Measurements from ENCODE around the gene CDK14.

CDK14 gene

GRCh38 chr7:90617442-90617841 lies 21.3 kb downstream of the CDK14 start:
- Histone ChIP-seq H3K9ac (ENCODE audit: insufficient read length) (no peak overlapping the region), H3K9me3 (ENCODE audit: low read depth, low read length) (no peaks in the 10 kb centered on the region; the same call in 1 of the 2 replicates), H3K36me3 (ENCODE audit: insufficient read depth, low read length) (peaks cover 13% of the 10 kb centered on the region), H3K4me3 (no peak overlapping the region), H3K27ac (peak overlapping the region; percentile 100)
- no peak for DNase-seq (ENCODE audit: low read depth, low spot score)
- TF ChIP-seq EZH2 (IDR thresholded peaks at IDR 0.05) (no peak), POLR2AphosphoS5 (IDR thresholded peaks at IDR 0.05; ENCODE audit: borderline replicate concordance, low read depth, low read length) (no peak)

DNA sequence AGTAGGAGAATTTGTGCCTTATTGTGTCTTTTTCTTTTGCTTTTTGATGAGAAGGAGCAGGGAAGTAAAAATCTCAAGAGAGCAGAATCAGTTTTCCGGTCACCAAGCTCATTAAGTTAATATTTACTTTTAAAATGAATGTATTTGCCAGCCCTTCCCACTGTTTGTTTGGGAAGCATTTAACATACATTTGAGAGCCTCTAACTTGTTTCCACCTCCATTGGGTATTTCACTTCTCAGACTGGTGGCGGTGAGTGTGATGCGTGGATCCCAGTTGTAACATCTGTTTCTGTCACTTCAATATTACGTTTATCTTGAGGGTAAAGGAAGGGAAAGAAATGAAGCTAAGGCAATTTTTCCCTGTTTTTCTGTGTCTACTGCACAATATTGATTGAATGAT lies 22.8 kb downstream of the CDK14 start:
- Histone ChIP-seq H3K36me3 (ENCODE audit: insufficient read depth, low read length) (peaks cover 13% of the 10 kb centered on the region), H3K27ac (peak overlapping the region; percentile 100), H3K9me3 (ENCODE audit: low read depth, low read length) (no peaks in the 10 kb centered on the region; the same call in 1 of the 2 replicates), H3K4me3 (no peak overlapping the region), H3K9ac (ENCODE audit: insufficient read length) (no peak overlapping the region)
- TF ChIP-seq FOXP2 (optimal IDR thresholded peaks at IDR 0.05; ENCODE audit: control extremely low read depth, extremely low read length, insufficient read depth) (no peak), POLR2AphosphoS5 (IDR thresholded peaks at IDR 0.05; ENCODE audit: borderline replicate concordance, low read depth, low read length) (no peak), EZH2 (IDR thresholded peaks at IDR 0.05) (no peak)
- no peak for DNase-seq (ENCODE audit: low read depth, low spot score)

- peaks cover 7% of the 10 kb centered on the region for H3K36me3 ChIP-seq (ENCODE audit: insufficient read depth, low read length)
- H3K27ac ChIP-seq = peak overlapping the region; percentile 100
- H3K9ac ChIP-seq (ENCODE audit: insufficient read length) = peak overlapping the region; percentile 84
- peak overlapping the region; percentile 61 for H3K4me3 ChIP-seq
- TF ChIP-seq POLR2AphosphoS5 (IDR thresholded peaks at IDR 0.05; ENCODE audit: borderline replicate concordance, low read depth, low read length) (peak; percentile 52; the same call in 1 of the 2 replicates), FOXP2 (optimal IDR thresholded peaks at IDR 0.05; ENCODE audit: control extremely low read depth, extremely low read length, insufficient read depth) (no peak)
- peak; percentile 98 for DNase-seq (ENCODE audit: low read depth, low spot score)
- no peaks in the 10 kb centered on the region for H3K9me3 ChIP-seq (ENCODE audit: low read depth, low read length)
Observed at GRCh38 chr7:90621125-90621746, 25.1 kb downstream of the CDK14 start.

- H3K9me3 ChIP-seq (ENCODE audit: low read depth, low read length) = no peaks in the 10 kb centered on the region
- peak overlapping the region; percentile 100 for H3K27ac ChIP-seq
- peaks cover 7% of the 10 kb centered on the region for H3K36me3 ChIP-seq (ENCODE audit: insufficient read depth, low read length)
- peak overlapping the region; percentile 68 for H3K4me3 ChIP-seq
- TF ChIP-seq FOXP2 (optimal IDR thresholded peaks at IDR 0.05; ENCODE audit: control extremely low read depth, extremely low read length, insufficient read depth) (peak; percentile 35), POLR2AphosphoS5 (IDR thresholded peaks at IDR 0.05; ENCODE audit: borderline replicate concordance, low read depth, low read length) (no peak)
- H3K9ac ChIP-seq (ENCODE audit: insufficient read length) = peak overlapping the region; percentile 69
- peak; percentile 98 for DNase-seq (ENCODE audit: low read depth, low spot score)
Observed at GRCh38 chr7:90621747-90622140, 25.6 kb downstream of the CDK14 start.

DNA sequence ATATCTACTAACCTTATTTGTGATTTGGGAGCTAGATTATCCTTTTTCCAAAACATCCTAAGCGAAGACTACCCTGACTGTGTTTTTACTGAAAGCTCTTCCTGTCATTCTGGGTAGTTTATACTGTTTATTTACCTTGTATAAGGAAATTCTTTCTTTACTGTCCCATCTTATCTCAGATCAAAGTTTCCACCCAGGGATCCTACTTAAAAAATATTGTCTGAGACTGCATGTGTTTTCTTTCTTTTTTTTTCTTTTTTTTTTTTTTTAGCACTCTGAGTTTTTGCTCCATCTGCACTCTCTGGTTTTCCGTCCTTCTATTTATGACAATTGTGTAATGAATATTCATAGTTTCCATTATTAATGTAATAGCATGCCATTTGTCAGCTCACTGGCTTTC lies 26.5 kb downstream of the CDK14 start:
- peak overlapping the region; percentile 100 for H3K27ac ChIP-seq
- peak overlapping the region; percentile 69 for H3K9ac ChIP-seq (ENCODE audit: insufficient read length)
- peak; percentile 52 for DNase-seq (ENCODE audit: low read depth, low spot score)
- no peaks in the 10 kb centered on the region for H3K9me3 ChIP-seq (ENCODE audit: low read depth, low read length)
- peaks cover 2% of the 10 kb centered on the region; the same call in 1 of the 2 replicates for H3K36me3 ChIP-seq (ENCODE audit: insufficient read depth, low read length)
- peak overlapping the region; percentile 68 for H3K4me3 ChIP-seq
- TF ChIP-seq FOXP2 (optimal IDR thresholded peaks at IDR 0.05; ENCODE audit: control extremely low read depth, extremely low read length, insufficient read depth) = no peak
- TF ChIP-seq EZH2 (IDR thresholded peaks at IDR 0.05) = no peak
- TF ChIP-seq POLR2AphosphoS5 (IDR thresholded peaks at IDR 0.05; ENCODE audit: borderline replicate concordance, low read depth, low read length) = no peak; the same call in 1 of the 2 replicates

DNA sequence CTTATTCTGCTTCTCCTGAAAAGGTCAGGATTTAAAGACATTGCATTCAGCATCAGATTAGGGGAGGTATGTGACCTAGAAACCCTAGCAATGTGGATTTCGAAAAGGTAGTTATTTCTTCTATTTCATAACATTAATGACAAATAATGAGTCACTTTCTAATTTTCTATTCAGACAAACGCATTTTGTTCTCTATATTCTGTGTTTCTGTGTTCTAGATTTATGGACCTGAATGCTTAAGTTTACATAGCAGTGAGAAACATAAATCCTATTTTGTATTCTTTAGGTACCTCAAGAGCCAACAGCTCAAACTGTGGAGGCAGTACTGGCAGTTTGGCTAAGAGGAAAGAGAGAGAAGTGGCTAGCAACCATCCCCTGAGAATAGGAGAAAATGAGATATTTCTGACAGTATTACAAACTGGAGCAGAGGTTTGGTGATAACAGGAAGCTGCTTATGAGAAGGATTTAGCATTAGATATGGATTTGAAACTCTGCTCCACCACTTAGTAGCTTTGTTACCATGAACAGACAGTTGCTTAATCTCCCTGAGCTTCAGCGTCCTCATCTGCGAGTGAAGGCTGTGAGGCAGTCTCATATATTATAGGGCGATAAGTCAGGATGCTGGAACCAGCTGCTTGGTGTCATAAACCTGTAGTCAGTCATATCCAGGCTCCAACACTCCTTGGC lies 28.2 kb downstream of the CDK14 start:
- Histone ChIP-seq H3K9me3 (ENCODE audit: low read depth, low read length) (no peaks in the 10 kb centered on the region), H3K4me3 (peak overlapping the region; percentile 68), H3K27ac (peak overlapping the region; percentile 100), H3K36me3 (ENCODE audit: insufficient read depth, low read length) (peaks cover 2% of the 10 kb centered on the region; the same call in 1 of the 2 replicates), H3K9ac (ENCODE audit: insufficient read length) (peak overlapping the region; percentile 79)
- TF ChIP-seq FOXP2 (optimal IDR thresholded peaks at IDR 0.05; ENCODE audit: control extremely low read depth, extremely low read length, insufficient read depth) (no peak), EZH2 (IDR thresholded peaks at IDR 0.05) (no peak), POLR2AphosphoS5 (IDR thresholded peaks at IDR 0.05; ENCODE audit: borderline replicate concordance, low read depth, low read length) (no peak)
- peak; percentile 42 for DNase-seq (ENCODE audit: low read depth, low spot score)

- no peak for DNase-seq (ENCODE audit: low read depth, low spot score)
- Histone ChIP-seq H3K36me3 (ENCODE audit: insufficient read depth, low read length) (peaks cover 2% of the 10 kb centered on the region), H3K9me3 (ENCODE audit: low read depth, low read length) (no peaks in the 10 kb centered on the region), H3K9ac (ENCODE audit: insufficient read length) (peak overlapping the region; percentile 79), H3K4me3 (peak overlapping the region; percentile 14; the same call in 1 of the 2 replicates), H3K27ac (peak overlapping the region; percentile 100)
- TF ChIP-seq FOXP2 (optimal IDR thresholded peaks at IDR 0.05; ENCODE audit: control extremely low read depth, extremely low read length, insufficient read depth) (no peak), EZH2 (IDR thresholded peaks at IDR 0.05) (no peak), POLR2AphosphoS5 (IDR thresholded peaks at IDR 0.05; ENCODE audit: borderline replicate concordance, low read depth, low read length) (no peak)
Observed at GRCh38 chr7:90625051-90625450, 28.9 kb downstream of the CDK14 start.

DNA sequence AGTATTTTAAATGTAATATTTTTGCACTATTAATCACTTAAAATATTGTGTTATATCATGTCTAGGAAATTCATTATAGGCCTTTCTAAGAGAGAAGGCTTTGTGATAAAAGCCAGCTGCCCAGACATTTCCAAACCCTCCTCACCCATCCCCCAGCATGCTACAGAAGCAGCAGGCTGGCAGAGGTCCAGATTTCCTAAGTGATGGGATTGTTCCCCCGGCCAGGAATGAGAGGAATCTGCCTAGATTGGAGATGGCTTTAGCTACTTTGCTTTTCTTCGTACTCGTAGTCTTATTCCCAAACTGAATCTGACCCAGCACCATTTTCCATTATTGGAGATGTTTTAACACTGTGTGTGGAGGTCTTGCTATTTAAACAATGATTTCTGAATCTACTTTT lies 29.4 kb downstream of the CDK14 start:
- no peak overlapping the region for H3K9ac ChIP-seq (ENCODE audit: insufficient read length)
- peak overlapping the region; percentile 55 for H3K4me3 ChIP-seq
- DNase-seq (ENCODE audit: low read depth, low spot score) = peak; percentile 59

More for the DNA sequence above, 29.4 kb downstream of the CDK14 start:
- Histone ChIP-seq H3K27ac (peak overlapping the region; percentile 100), H3K36me3 (ENCODE audit: insufficient read depth, low read length) (peaks cover 2% of the 10 kb centered on the region), H3K9me3 (ENCODE audit: low read depth, low read length) (no peaks in the 10 kb centered on the region)
- TF ChIP-seq POLR2AphosphoS5 (IDR thresholded peaks at IDR 0.05; ENCODE audit: borderline replicate concordance, low read depth, low read length) (no peak), FOXP2 (optimal IDR thresholded peaks at IDR 0.05; ENCODE audit: control extremely low read depth, extremely low read length, insufficient read depth) (no peak), EZH2 (IDR thresholded peaks at IDR 0.05) (no peak)

Data from SK-N-MC (cell line).